Measurements from ENCODE around the gene RRP12. TPM values are rescaled to one million over a fixed set of nuclear protein-coding genes. Genes with fewer than 3 reads are reported as not detected.

RRP12 gene
- total RNA-seq, 3 donors from 2014 or later, result 7.7 to 17.7 (median 15.7) TPM

DNA sequence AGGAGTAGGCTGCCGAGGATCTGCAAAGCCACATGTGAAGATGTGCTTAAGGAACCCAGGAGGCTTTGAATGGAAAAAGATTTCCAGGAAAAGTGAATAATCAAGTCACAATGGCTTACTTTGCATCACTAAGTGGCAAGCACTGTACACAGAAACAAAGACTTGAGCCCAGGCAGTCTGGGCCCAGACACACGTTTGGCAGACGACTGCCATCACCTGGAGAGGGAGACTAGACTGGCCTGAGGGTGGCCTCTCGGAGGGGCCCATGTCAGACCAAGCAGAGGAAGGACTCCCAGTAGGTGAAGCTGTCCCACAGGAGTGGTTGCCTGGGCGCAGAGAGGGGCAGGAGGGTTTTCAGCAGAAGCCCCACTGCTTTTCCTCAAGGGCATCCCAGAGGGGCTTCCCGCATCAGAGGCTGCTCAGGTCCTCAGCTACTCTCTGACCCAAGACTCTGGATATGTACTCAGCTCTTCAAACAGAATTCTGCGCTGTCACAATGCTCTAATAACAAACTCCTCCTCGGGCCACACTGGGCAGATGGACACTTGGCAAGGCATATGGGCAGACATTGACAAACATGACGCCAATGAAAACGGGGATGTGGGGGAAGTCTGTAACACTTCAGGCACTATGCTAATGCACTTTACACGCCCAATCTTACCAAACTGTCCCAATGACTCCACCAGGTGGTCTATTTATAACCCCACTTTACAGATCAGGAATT, 38.7 kb downstream of the RRP12 start:
- TF ChIP-seq POLR2A (IDR thresholded peaks at IDR 0.05) (no peak), POLR2AphosphoS5 (IDR thresholded peaks at IDR 0.05) (no peak)
- TF ChIP-seq, protein P1, sequence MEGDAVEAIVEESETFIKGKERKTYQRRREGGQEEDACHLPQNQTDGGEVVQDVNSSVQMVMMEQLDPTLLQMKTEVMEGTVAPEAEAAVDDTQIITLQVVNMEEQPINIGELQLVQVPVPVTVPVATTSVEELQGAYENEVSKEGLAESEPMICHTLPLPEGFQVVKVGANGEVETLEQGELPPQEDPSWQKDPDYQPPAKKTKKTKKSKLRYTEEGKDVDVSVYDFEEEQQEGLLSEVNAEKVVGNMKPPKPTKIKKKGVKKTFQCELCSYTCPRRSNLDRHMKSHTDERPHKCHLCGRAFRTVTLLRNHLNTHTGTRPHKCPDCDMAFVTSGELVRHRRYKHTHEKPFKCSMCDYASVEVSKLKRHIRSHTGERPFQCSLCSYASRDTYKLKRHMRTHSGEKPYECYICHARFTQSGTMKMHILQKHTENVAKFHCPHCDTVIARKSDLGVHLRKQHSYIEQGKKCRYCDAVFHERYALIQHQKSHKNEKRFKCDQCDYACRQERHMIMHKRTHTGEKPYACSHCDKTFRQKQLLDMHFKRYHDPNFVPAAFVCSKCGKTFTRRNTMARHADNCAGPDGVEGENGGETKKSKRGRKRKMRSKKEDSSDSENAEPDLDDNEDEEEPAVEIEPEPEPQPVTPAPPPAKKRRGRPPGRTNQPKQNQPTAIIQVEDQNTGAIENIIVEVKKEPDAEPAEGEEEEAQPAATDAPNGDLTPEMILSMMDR (IDR thresholded peaks at IDR 0.05), result no peak
- H3K4me3 ChIP-seq, result no peak overlapping the region
- H3K27ac ChIP-seq, result no peak overlapping the region
- no peak for DNase-seq (ENCODE audit: low spot score in 2 of 2)
- intact Hi-C loops (cut with DNase I; ENCODE audit: low total_unique reads), result no loop called here
- no peaks in the 10 kb centered on the region for H3K9me3 ChIP-seq
- no peaks in the 10 kb centered on the region for H3K4me1 ChIP-seq
- H3K36me3 ChIP-seq, result no peaks in the 10 kb centered on the region
- no peaks in the 10 kb centered on the region for H3K27me3 ChIP-seq

DNA sequence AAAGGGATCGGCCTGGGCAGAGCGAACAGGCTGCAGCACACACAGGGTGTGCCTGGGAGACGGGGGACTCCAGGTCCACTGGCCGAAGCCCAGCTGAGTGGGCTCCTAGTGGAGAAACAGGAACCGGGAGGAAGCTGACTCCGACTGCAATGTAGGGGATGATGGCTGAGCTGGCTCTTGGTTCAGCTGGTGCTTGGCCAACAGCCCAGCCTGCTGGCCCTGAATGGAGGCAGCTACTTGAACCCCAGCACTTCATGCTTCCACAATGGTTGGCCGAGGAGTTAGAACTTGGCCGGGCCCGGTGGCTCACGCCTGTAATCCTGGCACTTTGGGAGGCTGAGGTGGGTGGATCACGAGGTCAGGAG, 39.6 kb downstream of the RRP12 start:
- TF ChIP-seq, protein P1 (IDR thresholded peaks at IDR 0.05), result no peak
- TF ChIP-seq POLR2A (IDR thresholded peaks at IDR 0.05), result no peak
- TF ChIP-seq POLR2AphosphoS5 (IDR thresholded peaks at IDR 0.05), result no peak
- DNase-seq (ENCODE audit: low spot score in 2 of 2), result no peak
- intact Hi-C loops (cut with DNase I; ENCODE audit: low total_unique reads), result no loop called here

DNA sequence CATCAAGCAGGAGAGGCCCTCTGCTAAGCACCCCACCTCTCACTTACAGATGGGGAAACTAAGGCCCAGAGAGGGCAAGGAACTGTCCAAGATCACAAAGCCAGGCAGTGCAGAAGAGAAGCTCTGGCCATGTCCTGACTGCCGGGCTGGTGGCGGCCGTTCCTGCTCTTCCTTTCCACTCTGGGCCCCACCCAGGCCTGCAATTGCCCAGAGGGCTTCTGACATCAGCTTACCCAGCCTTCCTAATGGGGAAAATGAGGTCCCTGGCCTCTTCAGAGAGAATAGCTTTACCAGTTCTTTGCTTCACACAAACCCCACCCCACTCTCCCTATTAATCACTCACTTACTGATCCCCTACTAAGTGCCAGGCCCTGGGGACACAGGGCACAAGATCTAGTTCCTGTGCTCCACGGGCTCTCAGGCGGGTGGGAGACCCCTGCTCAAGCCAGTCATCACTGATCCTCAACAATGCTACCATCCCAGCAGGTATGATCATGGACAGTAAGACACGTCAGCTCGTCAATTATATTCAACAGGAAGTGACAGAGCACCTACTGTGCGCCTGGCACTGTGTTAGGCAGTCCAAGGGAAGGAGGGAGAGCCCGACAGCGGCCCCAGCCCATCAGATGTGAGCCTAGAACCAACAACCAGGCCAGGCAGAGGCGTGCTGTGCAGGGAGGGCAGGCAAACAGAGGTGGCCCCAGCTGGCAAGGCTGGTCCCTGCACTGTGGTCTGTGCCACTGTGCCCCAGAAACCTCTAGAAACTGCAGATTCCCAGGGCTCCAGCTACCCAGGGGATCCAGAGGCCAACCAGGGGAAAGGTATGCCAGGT, 40.2 kb downstream of the RRP12 start:
- no peak for TF ChIP-seq POLR2A (IDR thresholded peaks at IDR 0.05)
- TF ChIP-seq POLR2AphosphoS5 (IDR thresholded peaks at IDR 0.05), result no peak
- TF ChIP-seq, protein P1 (IDR thresholded peaks at IDR 0.05), result no peak
- H3K27ac ChIP-seq, result no peak overlapping the region
- H3K27me3 ChIP-seq, result no peaks in the 10 kb centered on the region
- H3K4me3 ChIP-seq, result no peak overlapping the region
- intact Hi-C loops (cut with DNase I; ENCODE audit: low total_unique reads), result no loop called here
- H3K4me1 ChIP-seq, result no peaks in the 10 kb centered on the region
- no peaks in the 10 kb centered on the region for H3K9me3 ChIP-seq
- DNase-seq (ENCODE audit: low spot score in 2 of 2), result no peak
- H3K36me3 ChIP-seq, result no peaks in the 10 kb centered on the region

More for the DNA sequence above, 39.6 kb downstream of the RRP12 start:
- H3K9me3 ChIP-seq, result no peaks in the 10 kb centered on the region
- H3K36me3 ChIP-seq, result no peaks in the 10 kb centered on the region
- H3K27me3 ChIP-seq, result no peaks in the 10 kb centered on the region
- H3K4me1 ChIP-seq, result no peaks in the 10 kb centered on the region
- H3K27ac ChIP-seq, result no peak overlapping the region
- no peak overlapping the region for H3K4me3 ChIP-seq

DNA sequence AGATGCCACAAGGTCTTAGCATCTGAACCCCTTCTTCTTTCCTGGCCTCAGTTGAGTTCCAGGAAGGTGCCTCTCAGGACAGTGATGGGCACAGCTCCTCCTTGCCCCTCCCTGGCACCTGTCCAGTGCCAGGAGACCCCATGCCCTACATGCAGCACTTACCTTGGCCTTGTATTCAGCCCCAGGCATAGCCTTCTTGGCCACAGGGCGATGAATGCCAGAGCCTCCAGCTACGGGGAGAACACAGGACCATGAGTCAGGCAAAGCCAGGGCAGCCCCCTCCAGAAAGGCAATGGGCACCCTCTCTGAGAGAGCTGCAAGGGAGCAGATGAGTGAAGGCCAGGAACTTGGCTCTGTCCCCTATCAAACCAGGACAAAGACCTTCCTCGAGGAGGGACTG, 42.4 kb downstream of the RRP12 start:
- Histone ChIP-seq H3K27ac (no peak overlapping the region), H3K27me3 (no peaks in the 10 kb centered on the region), H3K4me3 (no peak overlapping the region), H3K9me3 (no peaks in the 10 kb centered on the region), H3K36me3 (no peaks in the 10 kb centered on the region), H3K4me1 (no peaks in the 10 kb centered on the region)
- DNase-seq (ENCODE audit: low spot score in 2 of 2), result no peak
- no peak for TF ChIP-seq POLR2A (IDR thresholded peaks at IDR 0.05)
- TF ChIP-seq, protein P1 (IDR thresholded peaks at IDR 0.05), result no peak
- TF ChIP-seq POLR2AphosphoS5 (IDR thresholded peaks at IDR 0.05), result no peak
- intact Hi-C loops (cut with DNase I; ENCODE audit: low total_unique reads), result loop anchor here (5.0 kb wide), 1 partner anchor 631 kb away; no protein-coding TSS in a partner anchor

DNA sequence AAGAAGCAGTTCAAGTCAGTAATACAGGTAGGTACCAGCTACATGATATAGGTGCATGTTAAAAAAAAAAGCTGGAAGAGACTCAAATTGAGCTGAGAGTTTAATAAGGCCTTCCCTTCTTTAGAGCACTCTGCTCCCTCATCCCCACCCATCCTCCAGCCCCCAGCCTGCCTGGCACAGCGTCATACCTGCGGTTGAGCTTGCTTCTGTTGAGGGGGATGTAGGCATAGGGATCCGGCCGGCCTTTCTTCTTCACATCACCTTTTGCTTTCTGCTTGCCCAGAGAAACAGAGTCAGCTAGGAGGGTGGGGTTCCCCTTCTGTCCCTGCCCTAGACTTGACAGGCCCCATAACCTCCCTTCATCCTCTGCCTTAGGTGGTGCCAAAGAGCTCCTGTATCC, 42.8 kb downstream of the RRP12 start:
- intact Hi-C loops (cut with DNase I; ENCODE audit: low total_unique reads), result loop anchor here (5.0 kb wide), 1 partner anchor 631 kb away; no protein-coding TSS in a partner anchor
- H3K4me1 ChIP-seq, result no peaks in the 10 kb centered on the region
- TF ChIP-seq POLR2AphosphoS5 (IDR thresholded peaks at IDR 0.05) (no peak), POLR2A (IDR thresholded peaks at IDR 0.05) (no peak)
- TF ChIP-seq, protein P1 (IDR thresholded peaks at IDR 0.05), result no peak
- DNase-seq (ENCODE audit: low spot score in 2 of 2), result no peak
- H3K4me3 ChIP-seq, result no peak overlapping the region
- H3K27me3 ChIP-seq, result no peaks in the 10 kb centered on the region
- no peaks in the 10 kb centered on the region for H3K9me3 ChIP-seq
- no peak overlapping the region for H3K27ac ChIP-seq
- H3K36me3 ChIP-seq, result no peaks in the 10 kb centered on the region
